Neural progenitor cell (in vitro differentiated cells): ENCODE results near the gene B4GALNT3. TPM values are rescaled to one million over a fixed set of nuclear protein-coding genes. Genes with fewer than 3 reads are reported as not detected.

Experiments used
- DNase-seq: peaks from one replicate; pipeline ENCODE4 v3.0.0-alpha.2; 2016; ENCODE audit warnings: low spot score
- H2AFZ ChIP-seq: fragments of 200-600 bp; sonication (generic); replicated peaks from 2 replicates; pipeline ENCODE4 v1.6.1; 2016; ENCODE audit warnings: antibody characterized with exemption
- H3F3A ChIP-seq: fragments of 200-600 bp; sonication (generic); 2 replicates; pipeline ENCODE4 v1.6.1; 2016; ENCODE audit warnings: antibody characterized with exemption, low read depth
- H3K27ac ChIP-seq: fragments of 200-600 bp; sonication (generic); 2 replicates; pipeline ENCODE4 v1.5.1; 2016; ENCODE audit warnings: mild to moderate bottlenecking
- H3K27me3 ChIP-seq: fragments of 200-600 bp; sonication (generic); 2 replicates; pipeline ENCODE4 v1.6.1; 2016; ENCODE audit warnings: mild to moderate bottlenecking, moderate library complexity
- H3K36me3 ChIP-seq: fragments of 200-600 bp; sonication (generic); 2 replicates; pipeline ENCODE4 v1.5.1; 2016
- H3K4me1 ChIP-seq: fragments of 200-600 bp; sonication (generic); 2 replicates; pipeline ENCODE4 v1.6.1; 2016; ENCODE audit warnings: mixed run types
- H3K4me2 ChIP-seq: fragments of 200-600 bp; sonication (generic); 2 replicates; pipeline ENCODE4 v1.6.1; 2016
- H3K4me3 ChIP-seq: fragments of 200-600 bp; sonication (generic); 2 replicates; pipeline ENCODE4 v1.5.1; 2016
- H3K79me2 ChIP-seq: fragments of 200-600 bp; sonication (generic); 2 replicates; pipeline ENCODE4 v1.6.1; 2016; ENCODE audit warnings: low read depth
- H3K9ac ChIP-seq: fragments of 200-600 bp; sonication (generic); 2 replicates; pipeline ENCODE4 v1.6.1; 2016
- H3K9me3 ChIP-seq: fragments of 200-600 bp; sonication (generic); 2 replicates; pipeline ENCODE4 v1.5.1; 2016; ENCODE audit warnings: low read depth
- H4K20me1 ChIP-seq: fragments of 200-600 bp; sonication (generic); 2 replicates; pipeline ENCODE4 v1.6.1; 2016; ENCODE audit warnings: low read depth
- H3K27ac Mint-ChIP-seq: 3 replicates; pipeline ENCODE4 v1.8.0; 2021; ENCODE audit warnings: mixed read lengths
- H3K27me3 Mint-ChIP-seq: 2 replicates; pipeline ENCODE4 v1.8.0; 2022; ENCODE audit warnings: low read depth, mild to moderate bottlenecking, inconsistent platforms, moderate library complexity, mixed read lengths; ENCODE audit not compliant: insufficient read depth
- H3K36me3 Mint-ChIP-seq: 3 replicates; pipeline ENCODE4 v1.8.0; 2021; ENCODE audit warnings: mixed read lengths
- H3K4me1 Mint-ChIP-seq: 3 replicates; pipeline ENCODE4 v1.8.0; 2021; ENCODE audit warnings: mixed read lengths
- H3K4me3 Mint-ChIP-seq: 3 replicates; pipeline ENCODE4 v1.8.0; 2021; ENCODE audit warnings: mild to moderate bottlenecking, moderate library complexity, mixed read lengths
- H3K9me3 Mint-ChIP-seq: 3 replicates; pipeline ENCODE4 v1.8.0; 2020; ENCODE audit warnings: mixed read lengths
- CTCF ChIP-seq: fragments of 200-600 bp; sonication (generic); IDR thresholded peaks from 2 replicates; pipeline ENCODE4 v1.5.1; 2017; ENCODE audit warnings: antibody characterized with exemption, mild to moderate bottlenecking
- EZH2 ChIP-seq: fragments of 200-600 bp; sonication (generic); IDR thresholded peaks from 2 replicates; pipeline ENCODE4 v1.6.1; 2017; ENCODE audit warnings: antibody characterized with exemption, mild to moderate bottlenecking, moderate library complexity
- EZH2phosphoT487 ChIP-seq: fragments of 200-600 bp; sonication (generic); IDR thresholded peaks from 2 replicates; pipeline ENCODE4 v1.6.1; 2017; ENCODE audit warnings: antibody characterized with exemption
- total RNA-seq: library from RNA; depleted of rRNA; stranded (reverse); fragments of >200 nt; gene quantifications from 2 replicates; pipeline ENCODE4 v1.2.3, GENCODE V29; 2015; ENCODE audit warnings: low replicate concordance

B4GALNT3 gene
- total RNA-seq, 1 donor from 2014 or later = 29.0 TPM

GRCh38 chr12:466762-467161 lies 7.0 kb downstream of the B4GALNT3 start:
- Mint-ChIP-seq H3K4me1 (peaks cover 15% of the 10 kb centered on the region), H3K36me3 (no peaks in the 10 kb centered on the region)

GRCh38 chr12:467591-467990 lies 7.9 kb downstream of the B4GALNT3 start:
- no peak for TF ChIP-seq CTCF
- TF ChIP-seq EZH2phosphoT487 = no peak
- no peak for TF ChIP-seq EZH2

More at GRCh38 chr12:466762-467161, 7.0 kb downstream of the B4GALNT3 start:
- TF ChIP-seq EZH2 (no peak), EZH2phosphoT487 (no peak), CTCF (no peak)
- H3K79me2 ChIP-seq = peaks cover 13% of the 10 kb centered on the region
- no peak overlapping the region for H3K4me3 ChIP-seq
- H4K20me1 ChIP-seq = peaks cover 30% of the 10 kb centered on the region
- DNase-seq = no peak
- Mint-ChIP-seq H3K9me3 (no peaks in the 10 kb centered on the region), H3K27me3 (peaks cover 24% of the 10 kb centered on the region), H3K4me3 (no peak overlapping the region), H3K27ac (no peak overlapping the region)
- no peak overlapping the region for H3K27ac ChIP-seq
- peaks cover 3% of the 10 kb centered on the region for H3F3A ChIP-seq
- H2AFZ ChIP-seq = no peak overlapping the region
- no peak overlapping the region for H3K4me2 ChIP-seq
- H3K27me3 ChIP-seq = peaks cover under 1% of the 10 kb centered on the region
- H3K4me1 ChIP-seq = peaks cover 12% of the 10 kb centered on the region
- no peaks in the 10 kb centered on the region for H3K36me3 ChIP-seq
- H3K9ac ChIP-seq = no peak overlapping the region
- no peaks in the 10 kb centered on the region for H3K9me3 ChIP-seq

DNA sequence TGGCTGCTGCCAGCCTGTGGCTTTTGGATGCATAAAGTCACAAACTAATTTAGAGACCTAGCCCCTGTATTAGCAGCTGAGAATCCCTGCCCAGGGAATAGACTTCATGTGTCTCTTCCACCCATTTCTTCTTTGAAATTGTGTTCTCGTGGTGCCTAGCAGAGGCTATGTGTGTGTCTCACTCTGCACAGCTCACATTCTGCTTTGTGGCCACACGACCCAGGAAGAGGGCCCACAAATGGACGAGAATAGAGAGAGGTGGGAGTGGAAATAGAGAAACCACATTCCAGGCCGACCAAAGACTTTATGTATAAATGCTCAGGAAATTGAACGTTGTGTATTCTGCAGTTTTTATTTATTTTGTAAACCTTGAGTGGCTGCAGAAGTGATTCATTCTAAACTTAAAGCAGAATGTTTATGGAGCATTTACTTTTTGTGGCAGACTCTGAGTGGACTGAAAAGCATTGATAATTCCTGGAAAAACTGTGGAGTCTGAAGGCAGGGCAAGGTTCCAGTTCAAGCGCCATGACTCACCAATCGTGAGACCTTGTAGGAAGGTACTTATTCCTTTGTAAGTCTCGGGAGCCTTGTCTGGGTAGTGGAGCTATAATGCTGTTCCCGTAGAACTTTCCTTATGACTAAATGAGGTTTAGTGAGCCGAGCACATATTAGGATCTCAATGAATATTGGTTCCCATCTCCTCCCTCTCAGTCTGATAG lies 9.1 kb downstream of the B4GALNT3 start:
- no peaks in the 10 kb centered on the region for H3K9me3 Mint-ChIP-seq
- Histone ChIP-seq H3K4me2 (no peak overlapping the region), H3F3A (peaks cover 3% of the 10 kb centered on the region), H3K36me3 (no peaks in the 10 kb centered on the region), H3K79me2 (peaks cover 8% of the 10 kb centered on the region), H3K4me3 (no peak overlapping the region), H3K4me1 (peaks cover 20% of the 10 kb centered on the region), H3K27ac (no peak overlapping the region), H4K20me1 (peaks cover 23% of the 10 kb centered on the region), H2AFZ (no peak overlapping the region), H3K27me3 (no peaks in the 10 kb centered on the region), H3K9me3 (no peaks in the 10 kb centered on the region), H3K9ac (no peak overlapping the region)
- H3K4me3 Mint-ChIP-seq = no peak overlapping the region
- no peaks in the 10 kb centered on the region for H3K36me3 Mint-ChIP-seq
- TF ChIP-seq CTCF = no peak
- TF ChIP-seq EZH2 = no peak
- no peak for TF ChIP-seq EZH2phosphoT487
- H3K27me3 Mint-ChIP-seq = peaks cover 13% of the 10 kb centered on the region
- no peak for DNase-seq
- H3K4me1 Mint-ChIP-seq = peaks cover 15% of the 10 kb centered on the region
- H3K27ac Mint-ChIP-seq = peak overlapping the region; percentile 11

More at GRCh38 chr12:467591-467990, 7.9 kb downstream of the B4GALNT3 start:
- H3K36me3 ChIP-seq = no peaks in the 10 kb centered on the region
- H3K4me1 ChIP-seq = peaks cover 12% of the 10 kb centered on the region
- Mint-ChIP-seq H3K4me1 (peaks cover 15% of the 10 kb centered on the region), H3K9me3 (no peaks in the 10 kb centered on the region), H3K4me3 (no peak overlapping the region), H3K36me3 (no peaks in the 10 kb centered on the region), H3K27me3 (peaks cover 18% of the 10 kb centered on the region), H3K27ac (no peak overlapping the region)
- no peak overlapping the region for H3K4me2 ChIP-seq
- no peak overlapping the region for H2AFZ ChIP-seq
- peaks cover 3% of the 10 kb centered on the region for H3F3A ChIP-seq
- no peaks in the 10 kb centered on the region for H3K27me3 ChIP-seq
- peaks cover 13% of the 10 kb centered on the region for H3K79me2 ChIP-seq
- H4K20me1 ChIP-seq = peaks cover 23% of the 10 kb centered on the region
- DNase-seq = no peak
- no peak overlapping the region for H3K4me3 ChIP-seq
- no peak overlapping the region for H3K27ac ChIP-seq
- H3K9me3 ChIP-seq = no peaks in the 10 kb centered on the region
- no peak overlapping the region for H3K9ac ChIP-seq
